Activated CD4-positive, alpha-beta T cell treated with anti-CD3 and anti-CD28 coated beads, Interleukin-2, amount 10 ng/mL, durations not matched to agents 7 days and 5 days (primary cell): ENCODE measurements around the gene APOD. TPM values are rescaled to one million over a fixed set of nuclear protein-coding genes. Genes with fewer than 3 reads are reported as not detected.
"Not testable (repeated sequence)": the region's sequence is repeated elsewhere in the genome, so short reads cannot be mapped to it uniquely, and the experiment has no call there.

ENCODE experiments used
- CTCF ChIA-PET: fragments of 350-600 bp; sonication (Branson Sonifier 250); formaldehyde crosslinking; loops from one replicate; lab custom pipeline; 2021; ENCODE audit warnings: antibody characterized with exemption; lab: Charles Lee
- POLR2A ChIA-PET: fragments of 350-600 bp; sonication (Branson Sonifier 250); formaldehyde crosslinking; loops from one replicate; lab custom pipeline; 2021; ENCODE audit warnings: antibody characterized with exemption; lab: Charles Lee
- DNase-seq: peaks from one replicate; pipeline ENCODE4 v3.0.0-alpha.2; 2020
- H3K27ac Mint-ChIP-seq: one replicate; pipeline ENCODE4 v1.8.0; 2021; ENCODE audit warnings: mild to moderate bottlenecking, moderate library complexity, mixed read lengths
- H3K27me3 Mint-ChIP-seq: one replicate; pipeline ENCODE4 v1.8.0; 2021; ENCODE audit warnings: mixed read lengths
- H3K36me3 Mint-ChIP-seq: one replicate; pipeline ENCODE4 v1.8.0; 2021; ENCODE audit warnings: low read depth, mixed read lengths
- H3K4me1 Mint-ChIP-seq: one replicate; pipeline ENCODE4 v1.8.0; 2021; ENCODE audit warnings: mixed read lengths
- H3K4me3 Mint-ChIP-seq: one replicate; pipeline ENCODE4 v1.8.0; 2021; ENCODE audit warnings: mild to moderate bottlenecking, moderate library complexity, mixed read lengths
- H3K9me3 Mint-ChIP-seq: one replicate; pipeline ENCODE4 v1.8.0; 2021; ENCODE audit warnings: mixed read lengths
- total RNA-seq, 2 experiments: library from RNA; stranded (reverse); gene quantifications; one replicate each; pipeline ENCODE4 v1.2.3, GENCODE V29; 2021

APOD gene
- total RNA-seq, 2 experiments from 2014 or later, result not detected

DNA sequence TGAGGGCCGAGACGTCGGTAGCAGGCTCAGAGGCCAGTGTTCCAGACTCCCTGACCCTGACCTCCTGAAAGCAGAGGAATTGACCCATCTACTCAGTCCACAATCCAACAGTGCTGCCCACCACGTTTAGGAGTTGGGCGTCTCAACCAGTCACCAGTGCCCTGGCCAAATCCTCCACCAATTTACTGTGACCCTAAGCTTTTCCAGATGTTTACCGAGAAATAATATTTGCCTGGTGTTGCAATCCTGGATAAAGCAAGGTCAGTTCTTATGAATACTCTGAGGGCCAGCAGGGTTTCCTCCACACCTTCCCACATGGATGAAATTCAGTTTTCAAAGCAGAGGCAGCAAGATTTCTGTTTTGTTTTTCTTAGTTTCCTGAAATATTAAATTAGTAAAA is 7.5 kb upstream of the APOD start:
- POLR2A ChIA-PET, result no interaction called here
- Mint-ChIP-seq H3K4me1 (peaks cover 1% of the 10 kb centered on the region), H3K36me3 (no peaks in the 10 kb centered on the region), H3K4me3 (no peak overlapping the region), H3K9me3 (no peaks in the 10 kb centered on the region), H3K27me3 (no peaks in the 10 kb centered on the region), H3K27ac (no peak overlapping the region)
- no peak for DNase-seq
- CTCF ChIA-PET, result no interaction called here

DNA sequence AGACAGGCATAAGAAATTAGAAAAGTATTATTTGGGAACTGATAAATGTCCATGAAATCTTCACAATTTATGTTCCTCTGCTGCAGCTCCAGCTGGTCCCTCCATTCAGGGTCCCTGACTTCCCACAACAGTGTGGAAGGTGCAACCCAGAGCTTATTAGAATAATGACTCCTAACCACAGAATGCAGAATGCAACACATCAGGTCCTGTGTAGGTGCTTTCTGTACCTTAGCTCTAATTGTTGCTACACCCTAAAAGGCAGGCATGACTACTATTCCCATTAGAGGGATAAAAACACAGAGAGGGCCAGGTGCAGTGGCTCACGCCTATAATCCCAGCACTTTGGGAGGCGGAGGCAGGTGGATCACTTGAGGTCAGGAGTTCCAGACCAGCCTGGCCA is 6.6 kb upstream of the APOD start:
- H3K36me3 Mint-ChIP-seq, H3K27me3 Mint-ChIP-seq, CTCF ChIA-PET, H3K27ac Mint-ChIP-seq, H3K4me1 Mint-ChIP-seq, DNase-seq, H3K4me3 Mint-ChIP-seq, H3K9me3 Mint-ChIP-seq, POLR2A ChIA-PET: not testable (repeated sequence)

GRCh38 chr3:195589796-195590195 is 6.1 kb upstream of the APOD start:
- H3K27ac Mint-ChIP-seq, H3K9me3 Mint-ChIP-seq, CTCF ChIA-PET, DNase-seq, H3K4me3 Mint-ChIP-seq, H3K27me3 Mint-ChIP-seq, H3K36me3 Mint-ChIP-seq, POLR2A ChIA-PET, H3K4me1 Mint-ChIP-seq: not testable (repeated sequence)

- POLR2A ChIA-PET, result no interaction called here
These were observed 4.1 kb upstream of the APOD start for GRCh38 chr3:195587824-195588223.

GRCh38 chr3:195587406-195587805 is 3.7 kb upstream of the APOD start:
- POLR2A ChIA-PET, result no interaction called here

More at GRCh38 chr3:195587824-195588223, 4.1 kb upstream of the APOD start:
- peaks cover 13% of the 10 kb centered on the region for H3K27me3 Mint-ChIP-seq
- peaks cover 13% of the 10 kb centered on the region for H3K4me1 Mint-ChIP-seq
- H3K36me3 Mint-ChIP-seq, result no peaks in the 10 kb centered on the region
- H3K4me3 Mint-ChIP-seq, result no peak overlapping the region
- CTCF ChIA-PET, result no interaction called here
- no peaks in the 10 kb centered on the region for H3K9me3 Mint-ChIP-seq
- DNase-seq, result no peak
- H3K27ac Mint-ChIP-seq, result no peak overlapping the region

DNA sequence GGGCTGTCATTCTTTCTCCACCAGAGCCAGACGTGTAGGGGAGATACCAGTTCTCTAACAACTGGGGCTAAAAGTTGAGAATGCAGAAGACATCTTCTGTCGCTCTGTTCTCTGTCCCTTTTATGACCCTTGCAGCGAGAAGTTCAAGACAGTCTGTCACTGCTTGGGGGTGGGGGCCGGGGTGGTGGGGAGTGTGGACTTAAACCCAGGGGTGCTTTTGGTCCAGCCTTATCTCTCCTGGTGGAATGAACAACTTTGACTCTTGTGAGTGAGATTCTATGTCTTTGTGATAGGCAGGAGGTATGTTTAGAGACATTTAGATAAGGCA is 767 bp upstream of the APOD start:
- H3K27ac Mint-ChIP-seq, result no peak overlapping the region
- CTCF ChIA-PET, result interaction anchor here (1.2 kb wide), 1 partner anchor 266 kb away, joined by 3 read pairs; no protein-coding TSS in a partner anchor

More at GRCh38 chr3:195587406-195587805, 3.7 kb upstream of the APOD start:
- peaks cover 13% of the 10 kb centered on the region for H3K27me3 Mint-ChIP-seq
- peaks cover 13% of the 10 kb centered on the region for H3K4me1 Mint-ChIP-seq
- CTCF ChIA-PET, result no interaction called here
- H3K36me3 Mint-ChIP-seq, result no peaks in the 10 kb centered on the region
- H3K27ac Mint-ChIP-seq, result no peak overlapping the region
- DNase-seq, result no peak
- no peak overlapping the region for H3K4me3 Mint-ChIP-seq
- no peaks in the 10 kb centered on the region for H3K9me3 Mint-ChIP-seq

DNA sequence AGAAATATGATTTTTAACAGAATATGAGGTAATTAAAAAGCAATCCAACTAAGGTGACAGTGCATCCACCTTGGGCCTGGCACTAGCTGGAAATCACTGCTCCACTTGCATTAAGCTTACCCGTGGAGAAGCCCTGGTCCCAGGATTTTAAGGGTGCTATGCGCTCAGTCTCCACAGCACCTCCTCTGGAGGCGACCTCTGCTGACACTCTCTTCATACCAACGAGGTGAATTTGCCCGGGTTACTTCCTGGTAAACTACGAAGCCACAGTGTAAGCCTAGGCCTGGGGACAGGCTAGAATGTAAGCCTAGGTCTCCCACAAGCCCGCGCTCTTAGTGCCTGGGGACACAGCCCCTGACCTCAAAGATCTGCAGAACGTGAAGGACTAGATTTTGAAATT is 793 bp downstream of the APOD start:
- Mint-ChIP-seq H3K9me3 (no peaks in the 10 kb centered on the region), H3K4me1 (peaks cover 13% of the 10 kb centered on the region), H3K4me3 (no peak overlapping the region), H3K27ac (no peak overlapping the region), H3K27me3 (peaks cover 13% of the 10 kb centered on the region), H3K36me3 (no peaks in the 10 kb centered on the region)
- DNase-seq, result no peak
- ChIA-PET POLR2A (no interaction called here), CTCF (interaction anchor here (0.7 to 1.2 kb wide), 4 partner anchors 9 to 459 kb away, joined by 3 to 5 read pairs (median 4); no protein-coding TSS in a partner anchor)

More for the DNA sequence above, 767 bp upstream of the APOD start:
- Mint-ChIP-seq H3K4me1 (peaks cover 13% of the 10 kb centered on the region), H3K27me3 (peaks cover 13% of the 10 kb centered on the region), H3K4me3 (no peak overlapping the region), H3K9me3 (no peaks in the 10 kb centered on the region), H3K36me3 (no peaks in the 10 kb centered on the region)
- no peak for DNase-seq
- POLR2A ChIA-PET, result no interaction called here

- H3K27ac Mint-ChIP-seq, result no peak overlapping the region
- no peak for DNase-seq
- H3K36me3 Mint-ChIP-seq, result no peaks in the 10 kb centered on the region
- peaks cover 13% of the 10 kb centered on the region for H3K27me3 Mint-ChIP-seq
- no peaks in the 10 kb centered on the region for H3K9me3 Mint-ChIP-seq
- H3K4me3 Mint-ChIP-seq, result no peak overlapping the region
- POLR2A ChIA-PET, result interaction anchor here (1.4 kb wide), 1 partner anchor 38 kb away, joined by 3 read pairs; the partner anchor contains the start of gene PPP1R2
- CTCF ChIA-PET, result interaction anchor here (0.7 to 1.8 kb wide), 2 partner anchors 14 to 252 kb away, joined by 4 to 5 read pairs; no protein-coding TSS in a partner anchor
- peaks cover 10% of the 10 kb centered on the region for H3K4me1 Mint-ChIP-seq
These were observed 2.8 kb downstream of the APOD start for GRCh38 chr3:195580744-195581443.

- H3K36me3 Mint-ChIP-seq, result no peaks in the 10 kb centered on the region
- peaks cover 2% of the 10 kb centered on the region for H3K27me3 Mint-ChIP-seq
- no peak for DNase-seq
- no peaks in the 10 kb centered on the region for H3K9me3 Mint-ChIP-seq
- ChIA-PET CTCF (no interaction called here), POLR2A (no interaction called here)
- H3K4me3 Mint-ChIP-seq, result no peak overlapping the region
- peaks cover 6% of the 10 kb centered on the region for H3K4me1 Mint-ChIP-seq
- H3K27ac Mint-ChIP-seq, result no peak overlapping the region
These were observed 4.5 kb downstream of the APOD start for GRCh38 chr3:195579281-195579680.

- Mint-ChIP-seq H3K27ac (no peak overlapping the region), H3K4me1 (peaks cover 1% of the 10 kb centered on the region), H3K27me3 (no peaks in the 10 kb centered on the region), H3K36me3 (no peaks in the 10 kb centered on the region), H3K9me3 (no peaks in the 10 kb centered on the region), H3K4me3 (no peak overlapping the region)
- DNase-seq, result no peak
- ChIA-PET POLR2A (no interaction called here), CTCF (no interaction called here)
These were observed 5.2 kb downstream of the APOD start for GRCh38 chr3:195578565-195578964.

GRCh38 chr3:195577645-195578177 is 6.0 kb downstream of the APOD start:
- no peaks in the 10 kb centered on the region for H3K36me3 Mint-ChIP-seq
- ChIA-PET CTCF (interaction anchor here (1.2 kb wide), 1 partner anchor 10 kb away, joined by 3 read pairs; no protein-coding TSS in a partner anchor), POLR2A (no interaction called here)
- no peaks in the 10 kb centered on the region for H3K9me3 Mint-ChIP-seq
- H3K4me1 Mint-ChIP-seq, result no peaks in the 10 kb centered on the region
- no peak for DNase-seq
- H3K27me3 Mint-ChIP-seq, result no peaks in the 10 kb centered on the region
- no peak overlapping the region for H3K27ac Mint-ChIP-seq
- no peak overlapping the region for H3K4me3 Mint-ChIP-seq

DNA sequence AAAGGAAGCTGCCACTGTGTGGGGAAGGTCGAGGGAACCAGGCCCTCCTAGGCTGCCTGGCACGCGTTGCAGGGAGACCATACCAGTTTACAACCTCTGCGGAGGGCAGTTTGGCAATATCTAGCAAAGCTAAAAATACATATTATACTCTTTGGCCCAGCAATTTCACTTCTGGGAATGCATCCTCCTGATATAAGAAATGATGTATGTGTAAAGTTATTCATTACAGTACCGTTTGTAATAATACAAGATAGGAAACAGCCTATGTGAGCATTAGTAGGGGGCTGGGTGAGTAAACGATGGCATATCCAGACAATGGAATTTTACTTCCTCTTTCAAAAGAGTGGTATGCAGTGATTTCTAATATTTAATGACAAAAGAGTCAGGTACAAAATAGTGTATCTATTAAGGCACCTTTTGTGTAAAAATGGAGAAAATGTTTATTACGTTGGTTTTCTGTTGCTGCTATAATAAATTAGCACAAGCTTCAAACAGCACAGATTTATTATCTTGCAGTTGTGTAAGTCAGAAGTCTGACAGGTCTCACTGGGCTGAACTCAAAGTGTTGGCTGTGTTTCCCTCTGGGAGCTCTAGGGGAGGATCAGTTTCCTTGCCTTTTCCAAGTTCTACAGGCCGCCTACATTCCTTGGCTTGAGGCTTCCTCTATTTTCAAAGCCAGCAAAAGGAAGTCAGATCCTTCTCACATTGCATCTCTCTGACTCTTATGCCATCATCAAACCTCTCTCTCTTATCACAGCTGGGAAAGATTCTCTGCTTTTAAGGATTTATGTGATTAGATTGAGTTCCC is 9.0 kb downstream of the APOD start:
- Mint-ChIP-seq H3K27ac (no peak overlapping the region), H3K36me3 (no peaks in the 10 kb centered on the region), H3K4me3 (no peak overlapping the region), H3K27me3 (no peaks in the 10 kb centered on the region), H3K4me1 (peaks cover 10% of the 10 kb centered on the region), H3K9me3 (no peaks in the 10 kb centered on the region)
- POLR2A ChIA-PET, result no interaction called here
- CTCF ChIA-PET, result interaction anchor here (1.3 kb wide), 1 partner anchor 9 kb away, joined by 4 read pairs; the partner anchor contains the start of gene APOD
- DNase-seq, result no peak
